ENCODE measurements around the gene LRRC8C.
"Not testable (repeated sequence)": the region's sequence is repeated elsewhere in the genome, so short reads cannot be mapped to it uniquely, and the experiment has no call there.

The LRRC8C gene

DNA sequence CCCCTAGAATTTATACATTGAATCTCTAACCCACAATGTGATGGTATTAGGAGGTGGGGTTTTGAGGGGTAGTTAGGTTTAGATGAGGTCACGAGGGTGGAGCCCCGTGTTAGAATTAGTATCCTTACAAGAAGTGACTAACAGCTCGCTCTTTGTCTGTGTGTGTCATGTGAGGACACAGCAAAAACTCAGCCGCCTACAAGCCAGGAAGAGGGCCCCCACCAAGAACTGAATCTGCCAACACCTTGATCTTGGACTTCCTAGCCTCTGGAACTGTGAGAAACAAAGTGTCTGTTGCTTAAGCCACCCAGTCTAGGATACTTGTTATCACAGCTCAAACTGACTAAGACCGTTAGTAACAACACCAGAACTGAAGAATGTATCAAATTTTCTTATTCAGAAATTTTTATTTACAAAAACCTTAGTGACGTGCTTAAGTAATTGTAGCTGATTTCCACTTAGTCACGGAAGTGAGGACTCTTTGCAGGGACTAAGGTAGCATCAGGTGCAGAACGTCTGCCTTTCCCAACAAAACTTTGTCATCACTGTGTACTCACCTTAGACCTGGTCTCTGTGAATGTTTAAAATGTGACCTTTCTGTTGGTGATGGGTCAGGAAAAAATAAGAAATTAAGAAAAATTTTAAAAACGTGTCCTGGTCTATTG is 24.5 kb upstream of the LRRC8C start:
- DNase-seq, result no peak

DNA sequence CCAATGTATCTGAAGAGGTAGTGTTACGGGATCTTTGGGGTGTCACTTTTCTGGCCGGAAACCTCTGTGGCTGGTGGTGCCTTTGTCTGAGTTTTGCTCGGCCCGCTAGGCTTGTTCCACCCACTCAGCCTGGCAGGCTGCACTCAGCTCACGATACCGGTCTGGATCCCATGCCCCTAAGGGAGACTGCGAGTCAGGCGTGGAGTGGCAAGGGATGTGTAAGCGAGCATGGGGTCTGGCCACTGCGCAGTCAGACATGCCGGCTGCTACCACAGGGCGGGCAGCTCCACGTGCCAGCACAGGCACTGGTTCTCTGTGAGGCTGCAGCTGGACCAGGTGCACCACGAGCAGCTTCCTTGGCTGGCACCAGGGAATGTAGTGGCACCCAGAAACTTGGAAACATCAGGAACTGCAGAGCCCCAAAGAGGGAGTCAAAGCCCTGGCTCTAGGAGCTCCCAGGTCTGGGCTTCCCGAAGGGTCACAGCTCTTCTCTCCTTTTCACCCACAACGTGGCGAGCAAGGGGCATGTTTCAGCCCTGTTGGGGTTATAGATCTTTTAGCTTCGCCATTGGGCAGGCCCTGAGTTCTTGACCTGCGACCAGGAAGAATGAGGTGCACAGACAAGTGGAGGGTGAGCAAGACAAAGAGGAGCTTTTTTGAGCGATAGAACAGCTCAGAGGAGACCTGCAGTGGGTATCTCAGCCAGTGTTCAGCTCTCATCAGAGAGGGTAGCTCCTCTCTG is 23.8 kb upstream of the LRRC8C start:
- DNase-seq, result no peak

DNA sequence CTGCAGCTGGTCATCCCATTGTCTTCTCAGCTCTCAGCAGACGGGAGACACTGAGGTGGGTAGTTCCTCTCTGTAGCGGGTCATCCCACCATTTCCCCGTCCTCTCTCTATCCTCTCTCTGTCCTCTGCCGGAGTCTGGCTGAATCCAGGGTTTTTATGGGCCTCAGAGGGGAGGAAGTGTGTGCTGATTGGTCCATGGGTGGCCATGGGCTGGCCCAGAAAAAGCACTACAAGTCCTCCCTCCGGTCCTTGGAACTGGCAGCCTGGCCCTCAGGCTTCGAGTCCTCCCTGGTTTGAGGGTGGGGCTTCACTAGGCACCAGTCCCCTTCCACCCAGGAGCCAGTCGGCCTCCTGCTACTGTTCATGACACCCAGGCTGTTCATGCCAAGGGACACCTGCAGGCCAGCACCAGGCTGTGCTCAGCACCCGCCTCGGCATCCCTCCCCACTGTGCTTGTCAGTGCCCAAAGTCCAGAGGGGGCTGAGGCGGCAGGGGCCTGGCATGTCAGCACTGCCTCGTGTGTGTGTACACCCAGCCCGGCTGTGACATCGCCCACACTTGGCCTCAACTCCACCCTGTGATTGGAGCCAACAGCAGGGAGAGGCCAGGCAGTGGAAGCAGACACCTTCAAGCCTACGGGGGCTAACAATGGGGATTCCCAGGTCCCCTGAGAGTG is 23.0 kb upstream of the LRRC8C start:
- DNase-seq, result no peak

DNA sequence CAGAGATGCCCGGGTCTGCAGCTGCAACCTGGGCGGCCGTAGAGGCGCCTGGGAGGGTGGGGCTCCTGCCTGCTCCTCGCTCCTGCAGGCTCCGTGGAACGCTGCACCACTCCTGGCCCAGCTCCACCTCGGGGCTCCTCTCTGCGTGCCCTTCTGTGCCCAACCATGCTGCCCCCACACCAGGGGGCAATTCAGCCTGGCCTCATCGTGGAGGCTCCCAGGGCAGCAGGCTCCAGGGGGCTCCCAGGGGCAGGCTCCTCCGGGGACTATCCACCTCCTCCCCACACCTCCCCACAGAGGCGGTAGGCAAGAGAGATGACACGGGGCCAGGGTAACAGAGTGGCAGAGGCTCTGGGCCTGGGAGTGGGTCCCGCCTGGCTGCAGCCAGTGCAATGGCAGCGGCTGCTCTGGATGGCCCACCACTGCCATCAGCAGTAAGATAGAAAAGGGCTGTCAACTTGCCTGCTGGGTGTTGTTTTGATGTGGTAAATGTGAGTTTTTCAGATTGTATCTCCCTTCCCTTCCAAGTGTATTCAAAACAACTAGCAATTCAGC is 22.4 kb upstream of the LRRC8C start:
- DNase-seq, result no peak

DNA sequence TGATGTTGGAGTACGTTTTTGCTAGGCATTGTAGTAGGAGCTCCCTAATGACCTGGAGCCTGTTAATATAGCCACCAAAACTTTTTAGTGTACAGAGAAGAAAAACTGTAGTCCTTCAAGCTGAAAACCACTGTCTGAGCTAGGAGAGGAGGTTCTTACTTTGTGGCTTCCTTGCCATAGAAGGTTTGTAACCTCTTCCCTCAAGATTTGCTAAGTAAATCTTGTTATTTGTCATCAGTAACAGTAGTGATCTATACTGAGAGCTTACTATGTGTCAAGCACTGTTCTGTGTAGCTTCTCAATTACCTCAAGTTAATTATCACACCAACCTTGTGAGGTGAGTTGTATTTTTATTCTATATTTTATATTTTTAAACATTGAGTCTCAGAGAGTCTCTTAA is 21.2 kb upstream of the LRRC8C start:
- DNase-seq, result no peak

DNA sequence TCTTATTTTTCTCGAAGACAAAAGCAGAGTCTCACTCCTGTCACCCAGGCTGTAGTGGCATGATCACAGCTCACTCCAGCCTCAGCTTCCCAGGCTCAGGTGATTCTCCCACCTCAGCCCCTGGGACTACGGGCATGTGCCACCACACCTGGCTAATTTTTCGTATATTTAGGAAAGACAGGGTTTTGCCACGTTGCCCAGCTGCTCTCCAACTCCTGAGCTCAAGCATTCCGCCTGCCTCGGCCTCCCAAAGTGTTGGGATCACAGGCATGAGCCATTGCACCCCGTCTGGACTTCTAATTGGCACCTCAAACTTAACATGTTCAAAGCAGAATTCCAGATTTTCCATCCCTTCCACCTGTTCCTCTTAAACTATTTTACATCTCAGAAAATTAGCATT is 19.0 kb upstream of the LRRC8C start:
- DNase-seq, result no peak

DNA sequence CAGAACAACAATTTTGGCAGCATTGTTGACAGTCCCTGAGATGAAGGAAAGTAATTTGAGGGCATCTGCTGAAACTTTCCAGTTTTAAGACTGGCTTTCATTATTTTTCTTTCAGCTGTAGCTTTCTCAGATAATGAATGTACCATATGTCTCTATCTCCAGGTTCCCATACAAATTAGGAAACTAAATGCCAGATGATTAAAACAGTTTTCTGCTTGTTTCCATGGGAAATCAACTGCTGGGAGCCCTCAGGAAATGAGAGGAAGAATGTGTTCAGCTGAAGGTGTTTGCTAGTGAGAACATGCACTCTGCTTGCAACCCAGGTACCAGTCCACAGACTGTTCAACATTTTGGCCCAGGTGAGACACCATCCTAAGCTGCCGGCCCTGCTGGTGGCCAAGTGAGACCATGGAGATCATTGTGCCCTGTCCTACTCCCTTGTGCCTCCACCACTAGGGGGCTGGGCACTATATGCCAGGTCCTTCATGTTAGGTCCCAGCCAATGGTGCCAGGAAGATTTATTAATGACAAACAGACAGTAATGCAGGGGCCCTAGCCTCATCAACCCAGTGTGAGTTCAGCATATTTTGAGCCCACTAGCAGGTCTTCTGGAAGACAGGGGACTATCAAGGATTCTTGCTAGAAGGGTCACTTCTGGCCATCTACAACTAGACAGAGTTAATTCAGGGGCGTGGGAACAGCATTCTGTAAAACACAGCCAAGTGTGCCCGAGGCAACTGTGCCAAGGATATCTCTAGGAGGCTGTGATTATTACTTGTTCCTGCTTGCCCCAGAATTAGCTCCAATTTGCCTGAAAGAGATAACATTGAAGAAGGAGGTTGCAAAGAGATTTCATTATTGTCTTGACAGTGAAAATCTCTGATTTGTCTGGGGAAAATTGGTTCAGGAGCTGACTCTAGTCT is 17.0 kb upstream of the LRRC8C start:
- DNase-seq, result no peak

DNA sequence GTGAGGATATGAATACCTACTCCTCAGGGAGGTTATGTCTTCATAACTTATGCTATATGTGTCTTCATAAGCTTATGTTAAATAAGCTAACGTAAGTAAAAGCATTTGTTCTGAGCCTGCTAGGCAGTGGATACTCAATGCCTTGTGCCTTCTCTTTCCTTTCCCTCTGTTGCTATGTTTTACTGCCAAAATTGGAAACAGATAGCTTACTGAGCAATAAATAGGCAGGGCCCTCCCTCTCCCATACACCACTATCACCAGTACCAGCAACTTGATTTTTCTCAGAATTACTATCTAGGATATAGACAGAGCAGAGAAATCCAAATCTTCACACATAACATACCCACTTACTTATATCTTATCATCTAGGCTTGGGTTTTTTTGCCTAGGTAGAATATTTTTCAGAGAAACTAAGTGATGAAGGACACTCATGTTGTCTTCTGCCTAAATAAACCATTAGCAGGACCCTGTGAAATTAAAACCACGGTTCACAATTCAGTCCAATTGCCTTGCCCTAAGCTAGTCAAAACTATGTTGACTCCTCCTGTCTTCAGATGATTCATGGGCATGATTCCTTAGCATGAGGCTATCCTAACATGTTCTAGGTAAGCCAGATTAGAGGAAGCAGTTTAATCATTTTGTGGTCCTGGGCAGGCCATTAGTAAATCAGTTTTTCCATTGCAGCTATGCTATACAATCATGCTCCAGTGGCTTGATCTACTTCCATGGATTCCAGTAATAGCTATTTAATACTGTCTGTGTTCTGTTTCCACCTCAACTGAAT is 15.9 kb upstream of the LRRC8C start:
- no peak for DNase-seq

DNA sequence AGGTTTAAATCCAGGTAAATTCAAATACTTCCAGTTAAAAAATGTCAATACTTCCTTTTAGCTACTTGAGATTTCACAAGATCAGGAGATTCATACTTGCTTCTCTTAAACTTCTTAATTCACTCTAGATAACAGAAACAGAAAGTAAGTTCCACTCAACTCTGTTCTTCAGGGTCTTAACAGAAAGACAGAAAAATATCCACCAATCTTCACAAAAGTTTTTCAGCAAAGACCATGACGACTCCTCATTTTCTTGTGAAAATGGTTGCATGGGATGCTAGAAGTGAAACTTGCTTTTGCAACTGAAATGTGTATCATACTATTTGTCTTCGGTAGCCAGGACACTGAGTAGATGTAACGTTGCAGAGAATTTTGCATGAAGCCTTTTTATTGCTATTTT is 12.3 kb upstream of the LRRC8C start:
- no peak for DNase-seq

DNA sequence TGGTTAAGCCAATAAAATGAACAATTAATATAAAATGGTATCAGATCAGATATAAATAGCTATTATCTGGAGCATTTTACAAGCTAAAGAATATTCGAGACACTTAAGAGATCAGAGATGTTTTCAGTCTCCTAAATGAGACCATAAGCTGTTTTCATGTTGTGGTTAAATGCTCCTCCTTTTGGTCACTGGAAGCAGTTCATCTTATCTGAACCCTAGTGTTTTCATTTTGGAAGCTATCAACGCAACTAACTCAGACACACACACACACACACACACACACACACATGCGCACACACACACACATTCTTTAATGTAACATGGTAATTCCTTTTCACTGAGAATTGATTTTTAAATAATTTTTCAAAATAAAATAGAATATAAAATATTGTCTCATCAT is 10.0 kb upstream of the LRRC8C start:
- no peak for DNase-seq

DNA sequence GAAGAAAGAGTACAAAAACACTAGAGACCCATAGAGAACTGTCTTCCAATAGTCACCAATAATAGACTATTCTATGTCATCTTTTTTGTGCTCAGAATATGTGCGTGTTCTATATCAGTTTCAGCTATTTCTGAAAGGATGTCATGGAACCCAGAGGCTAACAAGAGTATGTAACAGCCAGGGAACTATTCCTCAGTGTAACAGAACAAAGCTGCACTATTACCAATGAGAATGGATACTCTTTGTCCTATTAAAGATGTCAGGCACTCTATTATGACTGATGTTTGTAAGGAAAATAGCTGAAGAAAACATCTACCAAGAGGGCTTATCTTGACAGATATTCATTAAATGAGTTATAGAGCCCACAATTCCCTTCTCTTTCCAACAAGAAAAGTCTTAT is 8.6 kb upstream of the LRRC8C start:
- DNase-seq, result no peak

DNA sequence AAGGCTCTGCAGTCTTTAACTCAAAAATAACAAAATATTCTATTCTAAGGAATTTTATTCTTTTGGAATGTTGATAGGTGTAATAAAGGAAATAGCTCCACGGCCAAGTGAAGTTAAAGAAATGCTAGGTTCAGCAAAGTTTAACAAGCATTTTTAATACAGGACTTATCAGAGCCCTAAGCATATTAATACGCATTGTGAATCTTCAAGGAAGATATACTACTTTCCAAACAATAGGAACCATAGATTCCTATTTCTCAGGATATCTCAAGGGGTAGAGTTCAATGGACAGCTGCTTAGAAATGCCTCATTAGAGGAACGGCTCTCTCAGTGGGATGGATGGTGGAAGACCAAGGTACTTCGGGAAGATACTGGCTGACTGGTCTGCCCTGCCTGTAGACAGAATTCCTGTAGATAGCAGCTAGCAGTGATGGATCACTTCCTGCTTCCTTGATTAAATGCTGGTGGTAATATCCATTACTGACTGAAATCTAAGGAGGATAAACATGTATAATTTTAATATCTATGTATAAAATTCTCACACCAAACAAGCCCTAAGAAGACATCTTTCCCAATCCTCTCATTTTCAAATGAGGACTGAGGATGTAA is 8.1 kb upstream of the LRRC8C start:
- no peak for DNase-seq

DNA sequence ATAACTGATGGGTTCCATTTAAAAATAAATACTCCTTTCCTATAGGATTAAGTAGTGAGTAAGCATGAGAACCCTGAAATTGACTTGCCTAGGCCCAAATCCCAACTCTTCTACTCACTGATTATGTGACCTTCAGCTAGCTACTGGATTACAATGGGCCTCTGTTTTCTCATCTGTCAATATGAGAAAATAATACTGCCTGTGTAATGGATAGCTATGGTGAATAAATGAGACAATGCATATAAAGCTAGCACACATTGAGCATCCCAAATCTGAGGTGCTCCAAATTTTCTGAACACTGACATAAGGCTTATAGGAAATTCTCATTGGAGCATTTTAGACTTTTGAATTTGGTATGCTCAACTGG is 5.3 kb upstream of the LRRC8C start:
- no peak for DNase-seq

DNA sequence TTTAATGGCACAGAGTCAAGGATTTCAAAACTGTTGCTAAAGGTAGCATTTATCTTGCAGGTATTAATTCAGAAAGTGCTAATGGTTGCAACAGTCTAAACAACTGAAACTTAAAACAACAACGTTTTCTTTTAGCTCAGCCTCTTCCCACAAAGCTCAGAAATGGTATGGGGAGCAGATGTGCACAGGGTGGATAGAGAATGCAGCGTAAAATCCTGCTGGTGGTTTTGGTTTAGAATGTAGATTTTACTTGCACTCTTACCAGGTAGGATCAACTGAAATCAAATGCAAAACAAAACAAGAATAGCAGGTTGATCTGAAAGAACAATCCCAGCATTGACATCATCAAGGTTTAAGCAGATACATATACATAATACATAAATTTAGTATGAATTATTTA is 3.8 kb upstream of the LRRC8C start:
- DNase-seq, result no peak

DNA sequence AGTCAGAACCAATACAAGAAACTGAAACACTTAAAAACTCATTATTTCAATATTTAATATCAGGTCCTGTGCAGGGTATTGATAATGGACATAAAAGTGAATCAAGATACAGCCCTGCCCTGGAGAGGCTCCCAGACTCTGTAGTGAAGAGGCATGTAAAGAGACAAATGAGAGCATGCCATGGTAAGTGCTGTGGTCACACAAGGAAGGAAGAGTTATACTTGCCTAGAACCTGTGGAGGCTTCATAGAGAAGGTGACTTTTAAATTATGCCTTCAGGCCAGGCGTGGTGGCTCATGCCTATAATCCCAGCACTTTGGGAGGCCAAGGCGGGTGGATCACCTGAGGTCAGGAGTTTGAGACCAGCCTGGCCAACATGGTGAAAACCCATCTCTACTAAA is 3.3 kb upstream of the LRRC8C start:
- not testable (repeated sequence) for DNase-seq

DNA sequence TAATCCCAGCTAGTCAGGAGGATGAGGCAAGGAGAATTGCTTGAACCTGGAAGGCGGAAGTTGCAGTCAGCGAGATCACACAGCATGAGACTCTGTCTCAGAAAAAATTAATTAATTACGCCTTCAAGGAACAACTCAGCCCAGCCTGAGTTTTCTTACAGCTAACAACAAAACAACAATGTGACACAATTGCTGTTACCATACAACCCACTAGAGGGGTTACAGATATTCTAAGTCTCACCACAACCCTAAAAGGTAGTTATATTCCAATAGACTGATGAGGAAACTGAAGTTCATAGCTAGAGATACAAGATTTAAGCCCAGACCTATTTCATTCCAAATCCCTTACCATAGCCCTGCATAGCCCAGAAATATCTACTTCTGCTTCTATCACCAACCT is 2.9 kb upstream of the LRRC8C start:
- DNase-seq, result no peak

DNA sequence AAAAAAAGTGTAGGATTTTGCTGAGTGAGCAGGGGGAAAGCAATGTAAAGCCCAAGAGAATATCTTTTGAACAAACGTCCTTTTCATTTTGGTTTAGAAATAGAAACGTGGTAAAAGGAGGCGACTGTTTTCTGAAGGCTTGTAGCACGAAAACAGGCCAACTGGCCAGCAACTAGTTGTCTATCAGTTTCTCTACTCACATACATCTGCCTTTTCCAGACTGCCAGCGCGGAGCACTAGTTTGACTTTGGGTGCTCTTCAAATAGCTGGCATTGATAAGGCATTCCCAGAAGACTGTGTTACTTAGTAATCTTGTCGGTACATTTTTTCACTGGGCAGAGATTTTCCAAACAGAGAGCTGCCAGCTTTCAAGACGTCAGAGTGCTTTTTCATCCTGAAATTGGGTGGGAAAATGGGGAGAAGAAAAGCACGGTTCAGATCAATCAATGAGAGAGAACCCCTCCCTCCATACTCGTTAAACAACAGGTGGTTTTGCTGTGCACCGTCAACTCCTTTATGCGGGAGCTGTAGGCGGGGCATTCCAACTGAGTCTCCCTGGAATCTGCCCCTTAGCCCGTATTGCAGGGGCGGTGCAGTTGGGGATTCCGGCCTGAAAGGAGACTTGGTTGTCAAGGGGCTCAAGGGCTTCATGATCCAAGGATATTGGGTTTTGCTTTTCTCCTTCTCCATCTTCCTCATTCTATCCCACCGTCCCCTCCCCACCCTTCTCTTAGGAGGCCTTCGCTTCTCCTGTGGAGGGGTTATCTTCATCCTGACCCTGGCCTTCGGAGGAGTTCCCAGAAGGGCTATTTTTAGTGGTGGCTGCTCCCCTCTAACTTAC is 884 bp upstream of the LRRC8C start:
- no peak for DNase-seq

DNA sequence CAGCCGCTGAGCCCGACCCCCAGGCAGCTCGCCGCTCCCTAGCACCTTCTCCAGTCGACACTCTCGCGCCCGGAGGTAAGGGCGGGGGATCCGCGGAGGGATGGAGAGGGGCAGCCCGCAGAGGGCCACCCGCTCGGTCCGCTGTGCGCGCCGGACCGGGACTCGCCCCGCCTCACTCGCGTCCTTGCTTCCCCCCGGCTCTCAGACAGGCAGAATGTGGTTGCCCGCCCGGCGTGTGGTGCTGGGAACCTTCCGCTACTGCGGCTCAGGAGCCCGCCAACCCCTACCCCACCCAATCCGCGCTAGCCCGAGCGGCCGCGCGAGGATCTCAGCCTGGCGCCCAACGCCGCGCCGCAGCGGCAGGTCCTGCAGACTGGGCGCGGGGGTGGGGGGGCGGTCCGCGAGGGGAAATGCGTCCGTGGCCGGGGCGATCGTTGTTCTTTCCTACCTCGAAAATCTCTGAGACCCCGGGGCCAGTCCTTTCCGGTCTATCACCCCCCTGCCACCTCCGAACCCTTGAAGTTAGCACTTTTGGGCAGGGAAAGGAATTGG is 404 bp downstream of the LRRC8C start:
- DNase-seq, result peak; percentile 48

DNA sequence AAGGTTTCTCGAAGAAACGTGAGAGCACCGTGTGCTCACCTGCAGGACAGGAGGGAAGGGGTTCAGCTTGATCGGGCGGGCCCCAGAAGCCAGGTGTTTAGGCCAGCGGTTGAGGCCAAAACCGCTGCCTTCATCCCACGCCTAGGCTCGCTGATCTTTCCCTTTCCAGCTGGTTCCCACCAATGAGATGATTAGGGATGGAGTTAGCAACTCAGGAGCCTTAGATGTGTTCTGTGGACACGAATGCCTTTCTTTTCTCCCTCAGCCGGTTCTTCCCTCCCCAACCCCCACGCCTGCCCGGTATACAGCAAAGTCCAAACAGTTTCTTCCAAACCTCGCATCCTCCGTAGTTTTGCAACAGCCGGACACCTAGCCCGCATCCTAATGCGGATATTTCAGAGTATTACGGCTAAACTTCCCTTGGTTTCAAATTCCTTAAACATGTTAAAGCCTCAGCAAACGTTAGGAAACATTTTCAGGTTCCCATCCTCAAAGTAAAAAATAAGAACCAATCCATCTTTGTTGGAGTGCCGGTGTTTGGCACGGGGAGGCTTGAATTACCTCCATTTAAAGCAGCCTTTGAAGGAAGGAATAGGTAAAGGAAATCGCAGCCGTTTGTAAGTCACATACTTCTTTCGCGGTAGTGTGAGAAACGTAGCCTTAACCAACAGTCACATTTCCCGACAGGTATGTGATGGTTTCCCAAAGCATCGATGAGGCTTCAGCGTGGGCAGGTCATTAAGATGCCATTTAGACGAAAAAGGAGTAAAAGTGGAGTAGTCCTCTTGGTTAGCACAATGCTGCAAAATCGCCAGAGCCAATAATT is 1.1 kb downstream of the LRRC8C start:
- DNase-seq, result no peak
